CD4-positive, alpha-beta T cell (primary cell): ENCODE data around the gene GRIK5. TPM values are rescaled to one million over a fixed set of nuclear protein-coding genes. Genes with fewer than 3 reads are reported as not detected.

Source experiments
- ATAC-seq: fragments of 200-7000 bp; cut with Tn5 transposase; one replicate; pipeline ENCODE4 v1.10.0; 2022; ENCODE audit warnings: mild to moderate bottlenecking; ENCODE audit not compliant: poor library complexity
- CTCF ChIA-PET: fragments of 350-600 bp; sonication (Branson Sonifier 250); formaldehyde crosslinking; loops from one replicate; lab custom pipeline; 2021; ENCODE audit warnings: antibody characterized with exemption, inconsistent platforms; lab: Charles Lee
- POLR2A ChIA-PET: fragments of 350-600 bp; sonication (Branson Sonifier 250); formaldehyde crosslinking; loops from one replicate; lab custom pipeline; 2021; ENCODE audit warnings: antibody characterized with exemption, inconsistent platforms; lab: Charles Lee
- DNase-seq, 14 experiments: peaks; one replicate each; pipeline ENCODE4 v3.0.0-alpha.2; 2013 to 2020; ENCODE audit warnings: mixed read lengths in 2 of 14
- H3K27ac ChIP-seq, 2 donors: one replicate each; pipeline versions ENCODE4 v1.5.1 to v1.7.0; 2013; ENCODE audit warnings: low read length in 2 of 2, low read depth in 1 of 2, mild to moderate bottlenecking in 1 of 2
- H3K27me3 ChIP-seq, 2 experiments: 1 replicate in 1 of 2; 2 replicates in 1 of 2; pipeline versions ENCODE4 v1.6.1 to v1.7.0; 2013; ENCODE audit warnings: low read length in 2 of 2, control low read depth in 1 of 2, mild to moderate bottlenecking in 1 of 2, moderate library complexity in 1 of 2; ENCODE audit not compliant: insufficient read depth in 2 of 2, control insufficient read depth in 1 of 2
- H3K36me3 ChIP-seq: one replicate; pipeline ENCODE4 v1.6.1; 2013; ENCODE audit warnings: low read length, control low read depth; ENCODE audit not compliant: insufficient read depth
- H3K4me1 ChIP-seq: one replicate; pipeline ENCODE4 v1.6.1; 2013; ENCODE audit warnings: low read length, control low read depth; ENCODE audit not compliant: insufficient read depth
- H3K4me3 ChIP-seq: one replicate; pipeline ENCODE4 v1.5.1; 2013; ENCODE audit warnings: mild to moderate bottlenecking, low read length, moderate library complexity
- H3K9me3 ChIP-seq, 2 experiments: 1 replicate in 1 of 2; 2 replicates in 1 of 2; pipeline versions ENCODE4 v1.6.1 to v1.7.0; 2013; ENCODE audit warnings: low read length in 2 of 2, mild to moderate bottlenecking in 2 of 2, control low read depth in 1 of 2, moderate library complexity in 1 of 2; ENCODE audit not compliant: control insufficient read depth in 1 of 2, insufficient read depth in 1 of 2
- H3K27ac Mint-ChIP-seq: one replicate; pipeline ENCODE4 v1.8.0; 2020; ENCODE audit warnings: mixed read lengths
- H3K27me3 Mint-ChIP-seq: one replicate; pipeline ENCODE4 v1.8.0; 2021; ENCODE audit warnings: mixed read lengths
- H3K36me3 Mint-ChIP-seq: one replicate; pipeline ENCODE4 v1.8.0; 2021; ENCODE audit warnings: low read depth, mixed read lengths
- H3K4me1 Mint-ChIP-seq: one replicate; pipeline ENCODE4 v1.8.0; 2021; ENCODE audit warnings: low read depth, mixed read lengths
- H3K4me3 Mint-ChIP-seq: one replicate; pipeline ENCODE4 v1.8.0; 2020; ENCODE audit warnings: mild to moderate bottlenecking, mixed read lengths
- H3K9me3 Mint-ChIP-seq: one replicate; pipeline ENCODE4 v1.8.0; 2020; ENCODE audit warnings: mixed read lengths
- CTCF ChIP-seq: fragments of 200-600 bp; IDR thresholded peaks from one replicate; pipeline ENCODE4 v1.8.0; 2022; ENCODE audit warnings: antibody characterized with exemption, mild to moderate bottlenecking
- intact Hi-C, 2 experiments: fragments of 100-400 bp; cut with DNase I in 1 of 2; cut with micrococcal nuclease in 1 of 2; formaldehyde crosslinking; loops; one replicate each; pipeline versions ENCODE4 v1.15.1 to v1.9.0; 2023 to 2025; cut with DNase I, micrococcal nuclease
- total RNA-seq, 174 experiments: library from RNA in 2 of 174; stranded (reverse) in 2 of 174; gene quantifications; one replicate each; pipeline ENCODE4 v1.2.3 and lab custom pipeline; 2021 to 2026

GRIK5 gene
- total RNA-seq, 2 experiments from 2014 or later = 0.66 to 0.75 TPM

GRCh38 chr19:42033413-42033812, 36.6 kb downstream of the GRIK5 start:
- DNase-seq (no peak), ATAC-seq (no peak)
- Histone ChIP-seq H3K36me3 (no peaks in the 10 kb centered on the region), H3K4me3 (no peak overlapping the region), H3K27ac (no peak overlapping the region), H3K27me3 (peaks cover 0 to under 1% of the 10 kb centered on the region in 2 experiments), H3K9me3 (no peaks in the 10 kb centered on the region), H3K4me1 (peaks cover 6% of the 10 kb centered on the region)
- Mint-ChIP-seq H3K27ac (no peak overlapping the region), H3K4me3 (no peak overlapping the region), H3K36me3 (no peaks in the 10 kb centered on the region), H3K4me1 (no peaks in the 10 kb centered on the region), H3K9me3 (no peaks in the 10 kb centered on the region), H3K27me3 (peaks cover 14% of the 10 kb centered on the region)
- no peak for TF ChIP-seq CTCF
- POLR2A ChIA-PET = no interaction called here
- CTCF ChIA-PET = no interaction called here
- intact Hi-C loops = loop anchor here in 1 of 2 experiments (2.0 to 5.0 kb wide), 2 partner anchors 73 to 176 kb away; no protein-coding TSS in a partner anchor

GRCh38 chr19:42032431-42032830, 37.6 kb downstream of the GRIK5 start:
- H3K4me1 ChIP-seq = peaks cover 6% of the 10 kb centered on the region
- CTCF ChIA-PET = interaction anchor here (0.5 kb wide), 1 partner anchor 279 kb away, joined by 3 read pairs; no protein-coding TSS in a partner anchor
- peaks cover 18% of the 10 kb centered on the region for H3K27me3 Mint-ChIP-seq
- no peak for ATAC-seq
- DNase-seq = no peak
- intact Hi-C loops = loop anchor here in 1 of 2 experiments (2.0 to 5.0 kb wide), 2 partner anchors 72 to 175 kb away; no protein-coding TSS in a partner anchor
- no peak overlapping the region for H3K4me3 Mint-ChIP-seq
- no peaks in the 10 kb centered on the region for H3K9me3 Mint-ChIP-seq
- no peak overlapping the region for H3K27ac Mint-ChIP-seq
- H3K27me3 ChIP-seq = no peaks in the 10 kb centered on the region
- POLR2A ChIA-PET = no interaction called here
- no peaks in the 10 kb centered on the region for H3K4me1 Mint-ChIP-seq
- no peak for TF ChIP-seq CTCF
- H3K4me3 ChIP-seq = no peak overlapping the region
- H3K36me3 Mint-ChIP-seq = no peaks in the 10 kb centered on the region
- no peaks in the 10 kb centered on the region for H3K36me3 ChIP-seq
- no peak overlapping the region for H3K27ac ChIP-seq
- no peaks in the 10 kb centered on the region for H3K9me3 ChIP-seq

GRCh38 chr19:42030645-42031440, 39.2 kb downstream of the GRIK5 start:
- H3K27ac ChIP-seq = no peak overlapping the region
- Mint-ChIP-seq H3K4me3 (no peak overlapping the region), H3K36me3 (no peaks in the 10 kb centered on the region), H3K27me3 (peaks cover 25% of the 10 kb centered on the region), H3K4me1 (no peaks in the 10 kb centered on the region), H3K9me3 (no peaks in the 10 kb centered on the region), H3K27ac (no peak overlapping the region)
- no peaks in the 10 kb centered on the region for H3K27me3 ChIP-seq
- ChIA-PET POLR2A (no interaction called here), CTCF (no interaction called here)
- no peak overlapping the region for H3K4me3 ChIP-seq
- DNase-seq (no peak), ATAC-seq (no peak)
- intact Hi-C loops = loop anchor here in 1 of 2 experiments (5.0 kb wide), 1 partner anchor 174 kb away; no protein-coding TSS in a partner anchor
- TF ChIP-seq CTCF = no peak
- no peaks in the 10 kb centered on the region for H3K9me3 ChIP-seq
- peaks cover 6% of the 10 kb centered on the region for H3K4me1 ChIP-seq
- H3K36me3 ChIP-seq = no peaks in the 10 kb centered on the region
